WTC11 (cell line): ENCODE measurements around the gene ARHGAP6.

Experiments
- CTCF ChIP-seq: fragments of 200-600 bp; IDR thresholded peaks from 2 replicates; pipeline ENCODE4 v1.8.0; 2022; ENCODE audit warnings: antibody characterized with exemption
- E2F4 ChIP-seq: sonication (generic); formaldehyde crosslinking; IDR thresholded peaks from 2 replicates; pipeline ENCODE4 v1.8.1; 2022; ENCODE audit warnings: low read depth, mild to moderate bottlenecking, moderate library complexity, missing genetic modification reagents, borderline replicate concordance
- ESRRA ChIP-seq: sonication (generic); formaldehyde crosslinking; IDR thresholded peaks from 2 replicates; pipeline ENCODE4 v1.8.1; 2022; ENCODE audit warnings: mild to moderate bottlenecking, missing genetic modification reagents, borderline replicate concordance
- IRF2 ChIP-seq: sonication (generic); formaldehyde crosslinking; IDR thresholded peaks from 2 replicates; pipeline ENCODE4 v1.8.0; 2022; ENCODE audit warnings: low read depth, missing genetic modification reagents, borderline replicate concordance
- NFE2L1 ChIP-seq: sonication (generic); formaldehyde crosslinking; IDR thresholded peaks from 2 replicates; pipeline ENCODE4 v1.8.1; 2023; ENCODE audit warnings: missing genetic modification reagents
- NR3C1 ChIP-seq: sonication (generic); formaldehyde crosslinking; conservative IDR thresholded peaks from 2 replicates; pipeline ENCODE4 v1.8.1; 2023; ENCODE audit warnings: low read depth, mild to moderate bottlenecking, missing genetic modification reagents
- ZBTB43 ChIP-seq: sonication (generic); formaldehyde crosslinking; IDR thresholded peaks from 2 replicates; pipeline ENCODE4 v1.8.1; 2023; ENCODE audit warnings: mild to moderate bottlenecking, missing genetic modification reagents

GRCh38 chrX:11193035-11193469, 472.7 kb downstream of the ARHGAP6 start:
- TF ChIP-seq ESRRA (CRISPR knock-in tag): no peak
- TF ChIP-seq IRF2 (CRISPR knock-in tag): no peak
- no peak for TF ChIP-seq CTCF
- no peak for TF ChIP-seq NR3C1 (CRISPR knock-in tag)
- TF ChIP-seq E2F4: no peak
- no peak for TF ChIP-seq ZBTB43 (CRISPR knock-in tag)
- TF ChIP-seq NFE2L1 (CRISPR knock-in tag): no peak
